ENCODE measurements around the gene SPACA6. TPM values are rescaled to one million over a fixed set of nuclear protein-coding genes. Genes with fewer than 3 reads are reported as not detected.

SPACA6 gene
- total and polyA plus RNA-seq, 10 of the 15 experiments (the other 5 are each of a cell fraction or from before 2014, with no cell fraction given), result 0.31 to 6.5 (median 1.7) TPM

DNA sequence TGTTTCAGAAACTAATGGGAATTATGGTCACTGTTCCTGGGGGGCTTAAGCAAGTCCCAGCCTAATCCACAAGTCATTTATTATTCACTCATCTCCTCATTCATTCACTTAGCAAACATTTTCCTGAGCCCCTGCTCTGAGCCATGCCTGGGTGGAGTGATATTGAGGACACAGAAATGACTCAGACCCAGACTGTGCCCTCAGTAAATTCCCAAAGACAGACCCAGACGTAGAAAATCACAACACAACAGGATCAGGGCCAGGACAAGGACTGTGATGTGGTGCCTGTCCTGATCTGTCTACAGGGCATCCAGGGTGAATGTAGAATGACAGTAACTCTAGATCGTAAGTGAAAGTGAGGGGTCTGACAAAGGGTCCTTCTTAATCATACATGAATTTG lies 7.0 kb upstream of the SPACA6 start:
- RAD21 ChIA-PET (ENCODE audit: unreplicated experiment), result no interaction called here
- CTCF ChIA-PET, result no interaction called here
- ATAC-seq, result no peak
- H3K4me3 ChIP-seq, result no peak overlapping the region
- no peak overlapping the region for H3K4me2 ChIP-seq (ENCODE audit: control insufficient read depth, insufficient read depth)
- POLR2A ChIA-PET, result no interaction called here
- no peak overlapping the region for H3K27ac ChIP-seq (ENCODE audit: control insufficient read depth, insufficient read depth)
- WGBS (ENCODE audit: insufficient coverage, insufficient replicate concordance, low lambda C conversion rate, missing lambda C conversion rate), result 0% methylated on average over 2 of the region's 2 CpGs
- H3K27me3 ChIP-seq (replicated peaks in 1 of 2; ENCODE audit: control insufficient read depth in 2 of 2, insufficient read depth in 2 of 2, low read length in 1 of 2), result peaks cover 3 to 9% of the 10 kb centered on the region in 2 experiments
- TF ChIP-seq POLR2A (IDR thresholded peaks at IDR 0.05; ENCODE audit: low read depth, low read length) (no peak), ZSCAN29 (IDR thresholded peaks at IDR 0.05) (no peak), CREB1 (IDR thresholded peaks at IDR 0.05; ENCODE audit: low read depth) (no peak), CHD4 (IDR thresholded peaks at IDR 0.05) (no peak), JUNB (IDR thresholded peaks at IDR 0.05) (no peak), FOXM1 (IDR thresholded peaks at IDR 0.05; ENCODE audit: low read depth, low read length) (no peak), CBFB (IDR thresholded peaks at IDR 0.05; ENCODE audit: low read depth) (no peak), TCF3 (IDR thresholded peaks at IDR 0.05; ENCODE audit: borderline replicate concordance, insufficient read depth, low read depth, low read length) (no peak), TCF7 (IDR thresholded peaks at IDR 0.05; ENCODE audit: borderline replicate concordance) (no peak)
- H3K79me2 ChIP-seq (ENCODE audit: control insufficient read depth, insufficient read depth, low read length), result no peaks in the 10 kb centered on the region
- H3K9me3 ChIP-seq (replicated peaks; ENCODE audit: control insufficient read depth, insufficient read depth, low read length), result no peaks in the 10 kb centered on the region; the same call in 2 of the 3 replicates
- H3K9ac ChIP-seq (ENCODE audit: control insufficient read depth, insufficient read depth, low read length), result no peak overlapping the region
- in situ Hi-C loops (cut with MboI) (no loop called here), intact Hi-C loops (cut with micrococcal nuclease; ENCODE audit: unreplicated experiment) (no loop called here)
- no TSS peak for BruUV-seq (replicated peaks)
- SMC1A ChIA-PET (ENCODE audit: uncharacterized antibody, unreplicated experiment), result no interaction called here
- no peaks in the 10 kb centered on the region for H3K4me1 ChIP-seq (ENCODE audit: control insufficient read depth, insufficient read depth, low read length)
- no peaks in the 10 kb centered on the region for H4K20me1 ChIP-seq (ENCODE audit: control insufficient read depth, insufficient read depth)
- no peak for DNase-seq (ENCODE audit: low read depth, low spot score)
- FAIRE-seq, result no peak
- no peaks in the 10 kb centered on the region for H3K36me3 ChIP-seq (ENCODE audit: control insufficient read depth in 2 of 2, insufficient read depth in 2 of 2, low read length in 1 of 2)
- no peak overlapping the region for H2AFZ ChIP-seq (ENCODE audit: control insufficient read depth, low read depth, low read length)

Measured in GM12878 (cell line).